ENCODE data around the gene NISCH.

GRCh38 chr3:52420388-52420787 is 35.0 kb upstream of the NISCH start:
- TF ChIP-seq EZH2 (IDR thresholded peaks at IDR 0.05; ENCODE audit: borderline replicate concordance, insufficient read depth, low read depth, low read length, poor library complexity, severe bottlenecking), result no peak
- no peak for TF ChIP-seq CTCF (IDR thresholded peaks at IDR 0.05)
